IMR-90 (cell line): ENCODE data around the gene CHRM1.

Source experiments
- CEBPB ChIP-seq: IDR thresholded peaks from 2 replicates; pipeline ENCODE4 v1.6.1; 2012; ENCODE audit warnings: low read depth, low read length, improper control_type of control experiment
- ELK1 ChIP-seq: fragments of 150-350 bp; IDR thresholded peaks from 2 replicates; pipeline ENCODE4 v1.6.1; 2016; ENCODE audit warnings: low read depth, mild to moderate bottlenecking, low read length, moderate library complexity, borderline replicate concordance
- MXI1 ChIP-seq: IDR thresholded peaks from 2 replicates; pipeline ENCODE4 v1.6.1; 2012; ENCODE audit warnings: low read depth, mild to moderate bottlenecking, low read length, moderate library complexity, borderline replicate concordance
- NFE2L2 ChIP-seq: fragments of 150-350 bp; IDR thresholded peaks from 2 replicates; pipeline ENCODE4 v1.6.1; 2016; ENCODE audit warnings: low read depth, mild to moderate bottlenecking, low read length
- POLR2A ChIP-seq: IDR thresholded peaks from 2 replicates; pipeline ENCODE4 v1.6.1; 2012; ENCODE audit warnings: mild to moderate bottlenecking, low read depth, low read length
- TF ChIP-seq, protein P1 (sequence below): conservative IDR thresholded peaks from 2 replicates; pipeline ENCODE4 v1.5.1; 2012; ENCODE audit warnings: mild to moderate bottlenecking, low read depth, low read length, improper control_type of control experiment

DNA sequence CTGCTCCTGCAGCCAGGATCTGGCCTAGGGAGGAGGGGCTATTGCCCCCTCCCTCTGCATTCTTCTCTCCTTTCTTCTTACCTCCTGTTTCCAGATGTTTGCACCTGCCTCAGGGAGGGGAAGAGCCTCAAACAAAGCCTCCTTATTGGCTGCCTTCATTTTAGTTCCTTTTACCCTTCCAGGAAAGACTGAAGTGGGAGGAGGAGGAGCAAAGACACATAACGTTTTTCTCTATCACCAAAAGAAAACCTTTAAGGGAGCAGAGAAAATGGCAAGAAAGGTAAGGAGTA, 13.3 kb upstream of the CHRM1 start:
- TF ChIP-seq, protein P1, sequence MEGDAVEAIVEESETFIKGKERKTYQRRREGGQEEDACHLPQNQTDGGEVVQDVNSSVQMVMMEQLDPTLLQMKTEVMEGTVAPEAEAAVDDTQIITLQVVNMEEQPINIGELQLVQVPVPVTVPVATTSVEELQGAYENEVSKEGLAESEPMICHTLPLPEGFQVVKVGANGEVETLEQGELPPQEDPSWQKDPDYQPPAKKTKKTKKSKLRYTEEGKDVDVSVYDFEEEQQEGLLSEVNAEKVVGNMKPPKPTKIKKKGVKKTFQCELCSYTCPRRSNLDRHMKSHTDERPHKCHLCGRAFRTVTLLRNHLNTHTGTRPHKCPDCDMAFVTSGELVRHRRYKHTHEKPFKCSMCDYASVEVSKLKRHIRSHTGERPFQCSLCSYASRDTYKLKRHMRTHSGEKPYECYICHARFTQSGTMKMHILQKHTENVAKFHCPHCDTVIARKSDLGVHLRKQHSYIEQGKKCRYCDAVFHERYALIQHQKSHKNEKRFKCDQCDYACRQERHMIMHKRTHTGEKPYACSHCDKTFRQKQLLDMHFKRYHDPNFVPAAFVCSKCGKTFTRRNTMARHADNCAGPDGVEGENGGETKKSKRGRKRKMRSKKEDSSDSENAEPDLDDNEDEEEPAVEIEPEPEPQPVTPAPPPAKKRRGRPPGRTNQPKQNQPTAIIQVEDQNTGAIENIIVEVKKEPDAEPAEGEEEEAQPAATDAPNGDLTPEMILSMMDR: no peak
- no peak for TF ChIP-seq CEBPB
- no peak for TF ChIP-seq POLR2A
- no peak for TF ChIP-seq ELK1
- no peak for TF ChIP-seq MXI1
- TF ChIP-seq NFE2L2: no peak
